Caki2 (cell line): ENCODE results near the gene SF1. TPM values are rescaled to one million over a fixed set of nuclear protein-coding genes. Genes with fewer than 3 reads are reported as not detected.

Source experiments
- DNase-seq: peaks from one replicate; pipeline ENCODE4 v3.0.0-alpha.2; 2015; ENCODE audit warnings: low read depth
- in situ Hi-C: cut with HindIII; loops from 2 replicates; pipeline ENCODE4 v1.10.0; 2016; ENCODE audit warnings: low sequenced_read_pairs, low pct_unique_long_range_greater_than_20kb, mixed read lengths
- total RNA-seq: library from RNA; depleted of rRNA; stranded (reverse); fragments of >200 nt; shearing (Covaris generic); gene quantifications from 2 replicates; pipeline ENCODE4 v1.2.3, GENCODE V29; 2014; ENCODE audit warnings: low replicate concordance

Gene SF1
- total RNA-seq, 1 experiment from 2014 or later, result 95.5 TPM

- DNase-seq, result no peak
Measured at GRCh38 chr11:64766881-64767280, 11.5 kb downstream of the SF1 start.

GRCh38 chr11:64765851-64766665, 12.3 kb downstream of the SF1 start:
- DNase-seq, result no peak
- in situ Hi-C loops, result no loop called here

More at GRCh38 chr11:64766881-64767280, 11.5 kb downstream of the SF1 start:
- in situ Hi-C loops, result no loop called here

GRCh38 chr11:64765291-64765850, 13.0 kb downstream of the SF1 start:
- in situ Hi-C loops, result no loop called here
- no peak for DNase-seq

GRCh38 chr11:64764753-64765152, 13.6 kb downstream of the SF1 start:
- in situ Hi-C loops, result no loop called here

GRCh38 chr11:64764040-64764611, 14.2 kb downstream of the SF1 start:
- no peak for DNase-seq
- in situ Hi-C loops, result no loop called here

More at GRCh38 chr11:64764753-64765152, 13.6 kb downstream of the SF1 start:
- DNase-seq, result no peak

GRCh38 chr11:64763526-64764039, 14.8 kb downstream of the SF1 start:
- in situ Hi-C loops, result no loop called here
- no peak for DNase-seq

- in situ Hi-C loops, result no loop called here
- DNase-seq, result peak; percentile 83
Measured at GRCh38 chr11:64762674-64763525, 15.4 kb downstream of the SF1 start.

GRCh38 chr11:64762277-64762673, 16.1 kb downstream of the SF1 start:
- in situ Hi-C loops, result no loop called here
- DNase-seq, result no peak

GRCh38 chr11:64760759-64761420, 17.5 kb downstream of the SF1 start:
- in situ Hi-C loops, result no loop called here
- no peak for DNase-seq

GRCh38 chr11:64759722-64760719, 18.3 kb downstream of the SF1 start, which contains the start of gene PYGM:
PYGM (minus strand) TSS chr11:64759974; CDS start chr11:64759898, 76 bp downstream.
- in situ Hi-C loops, result no loop called here
- DNase-seq, result no peak

GRCh38 chr11:64759131-64759721, 19.1 kb downstream of the SF1 start:
- DNase-seq, result no peak
- in situ Hi-C loops, result no loop called here

GRCh38 chr11:64758330-64759079, 19.8 kb downstream of the SF1 start:
- DNase-seq, result no peak
- in situ Hi-C loops, result no loop called here

GRCh38 chr11:64757549-64758329, 20.6 kb downstream of the SF1 start:
- in situ Hi-C loops, result no loop called here
- DNase-seq, result no peak

- in situ Hi-C loops, result no loop called here
- DNase-seq, result no peak
Measured at GRCh38 chr11:64755681-64756361, 22.5 kb downstream of the SF1 start.
